ENCODE data around the gene DDX5.
A peak's percentile ranks its signal among the peaks of the same experiment; 100 is the strongest.

DNA sequence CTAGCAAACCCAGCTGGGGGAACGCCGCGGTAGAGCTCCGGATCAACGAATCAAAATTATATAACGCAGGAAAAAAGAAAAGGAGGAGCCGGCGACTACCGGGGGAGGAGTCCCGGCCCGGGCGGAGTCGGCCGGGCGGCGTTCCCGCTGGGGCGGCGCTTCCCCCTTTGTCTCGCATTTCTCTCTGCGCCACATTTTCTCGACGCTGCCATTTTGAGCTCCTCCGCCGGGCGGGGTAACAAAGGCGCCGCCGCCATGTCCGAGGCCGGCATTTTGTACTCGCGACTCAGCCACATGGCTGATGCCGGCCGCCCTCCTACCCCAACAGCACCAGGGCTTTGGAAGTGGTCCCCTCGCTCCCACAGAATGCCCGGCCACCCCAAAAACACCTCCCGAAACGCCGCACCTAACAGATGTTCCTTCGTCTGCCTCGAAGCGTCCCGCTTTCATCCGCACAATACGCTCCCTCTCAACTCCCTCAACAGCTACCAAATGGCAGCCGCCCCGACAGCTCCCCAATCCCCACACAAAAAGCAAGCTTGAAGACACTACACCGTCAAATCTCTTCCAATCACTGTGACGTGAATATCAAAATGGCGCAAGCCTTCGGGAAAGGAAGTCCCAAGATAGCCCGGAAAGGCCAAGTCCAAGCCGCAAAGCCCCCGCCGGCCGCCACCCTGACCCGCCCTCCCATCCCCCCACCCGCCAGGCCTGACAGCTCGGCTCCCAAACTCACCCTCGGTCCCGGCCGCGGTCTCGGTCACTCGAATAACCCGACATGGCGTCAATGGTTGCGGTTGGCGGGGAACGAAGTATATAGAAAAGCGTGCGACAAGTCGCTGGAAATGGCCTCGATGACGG, 519 bp downstream of the DDX5 start:
- TF ChIP-seq, protein P1, sequence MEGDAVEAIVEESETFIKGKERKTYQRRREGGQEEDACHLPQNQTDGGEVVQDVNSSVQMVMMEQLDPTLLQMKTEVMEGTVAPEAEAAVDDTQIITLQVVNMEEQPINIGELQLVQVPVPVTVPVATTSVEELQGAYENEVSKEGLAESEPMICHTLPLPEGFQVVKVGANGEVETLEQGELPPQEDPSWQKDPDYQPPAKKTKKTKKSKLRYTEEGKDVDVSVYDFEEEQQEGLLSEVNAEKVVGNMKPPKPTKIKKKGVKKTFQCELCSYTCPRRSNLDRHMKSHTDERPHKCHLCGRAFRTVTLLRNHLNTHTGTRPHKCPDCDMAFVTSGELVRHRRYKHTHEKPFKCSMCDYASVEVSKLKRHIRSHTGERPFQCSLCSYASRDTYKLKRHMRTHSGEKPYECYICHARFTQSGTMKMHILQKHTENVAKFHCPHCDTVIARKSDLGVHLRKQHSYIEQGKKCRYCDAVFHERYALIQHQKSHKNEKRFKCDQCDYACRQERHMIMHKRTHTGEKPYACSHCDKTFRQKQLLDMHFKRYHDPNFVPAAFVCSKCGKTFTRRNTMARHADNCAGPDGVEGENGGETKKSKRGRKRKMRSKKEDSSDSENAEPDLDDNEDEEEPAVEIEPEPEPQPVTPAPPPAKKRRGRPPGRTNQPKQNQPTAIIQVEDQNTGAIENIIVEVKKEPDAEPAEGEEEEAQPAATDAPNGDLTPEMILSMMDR (IDR thresholded peaks at IDR 0.05): no peak
- TF ChIP-seq POLR2A (IDR thresholded peaks at IDR 0.05): peak in 1 of 2 donors; percentile 81
